Ishikawa (cell line): ENCODE results near the gene RGS10.

Experiments
- CEBPB ChIP-seq: IDR thresholded peaks from 2 replicates; pipeline ENCODE4 v1.6.1; 2012
- CREB1 ChIP-seq: IDR thresholded peaks from 2 replicates; pipeline ENCODE4 v1.6.1; 2012; ENCODE audit warnings: low read depth
- EGR1 ChIP-seq: IDR thresholded peaks from 2 replicates; pipeline ENCODE4 v1.6.1; 2012
- EP300 ChIP-seq: IDR thresholded peaks from 2 replicates; pipeline ENCODE4 v1.6.1; 2012; ENCODE audit warnings: borderline replicate concordance
- FOXM1 ChIP-seq: IDR thresholded peaks from 2 replicates; pipeline ENCODE4 v1.6.1; 2012; ENCODE audit warnings: low read depth, borderline replicate concordance
- MAX ChIP-seq: IDR thresholded peaks from 2 replicates; pipeline ENCODE4 v1.6.1; 2012
- RAD21 ChIP-seq: IDR thresholded peaks from 2 replicates; pipeline ENCODE4 v1.6.1; 2012; ENCODE audit warnings: low read depth
- REST ChIP-seq: IDR thresholded peaks from 2 replicates; pipeline ENCODE4 v1.6.1; 2012; ENCODE audit warnings: low read depth, mild to moderate bottlenecking
- TAF1 ChIP-seq: IDR thresholded peaks from 2 replicates; pipeline ENCODE4 v1.6.1; 2012; ENCODE audit warnings: low read depth, mild to moderate bottlenecking
- TCF12 ChIP-seq: IDR thresholded peaks from 2 replicates; pipeline ENCODE4 v1.6.1; 2012; ENCODE audit warnings: low read depth
- TEAD4 ChIP-seq: IDR thresholded peaks from 2 replicates; pipeline ENCODE4 v1.6.1; 2012
- YY1 ChIP-seq: IDR thresholded peaks from 2 replicates; pipeline ENCODE4 v1.6.1; 2012; ENCODE audit warnings: low read depth

DNA sequence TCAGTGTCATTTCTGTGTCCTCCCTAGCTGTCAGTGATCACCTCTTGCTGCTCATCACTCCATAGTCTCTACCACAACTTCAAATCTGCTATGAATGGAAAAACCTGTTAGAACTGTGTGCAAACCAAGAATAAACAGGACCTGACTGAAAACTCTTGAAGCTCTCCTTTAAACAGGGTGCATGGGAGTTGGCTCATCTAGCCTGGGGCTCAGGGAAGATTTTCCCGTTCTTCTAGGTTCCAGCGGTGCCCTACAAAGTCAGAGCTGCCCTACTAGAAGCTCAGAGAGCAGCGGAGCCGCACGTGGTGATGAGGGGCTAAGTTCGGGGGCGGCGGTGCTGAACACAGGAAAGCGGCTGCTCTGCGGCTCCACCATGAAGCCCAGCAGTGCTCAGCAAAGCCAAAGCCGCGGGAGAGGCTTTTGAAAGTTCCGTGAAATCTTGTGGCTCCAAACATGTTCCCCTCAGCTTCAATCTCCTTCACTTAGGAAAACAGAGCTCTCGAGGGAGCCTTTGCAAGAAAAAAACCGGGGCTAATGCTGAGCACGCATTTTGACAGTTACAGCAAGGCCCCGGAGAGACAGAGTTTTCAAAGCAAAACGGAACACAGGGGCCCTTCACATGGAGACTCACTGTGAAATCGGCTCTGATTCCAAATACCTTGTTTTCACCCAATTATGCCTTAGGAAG lies 30.5 kb downstream of the RGS10 start:
- TF ChIP-seq MAX (no peak), YY1 (no peak), EGR1 (no peak), RAD21 (no peak), TEAD4 (no peak), TCF12 (no peak), CEBPB (no peak), REST (no peak), FOXM1 (no peak), EP300 (no peak), TAF1 (no peak), CREB1 (no peak)
